Measurements from ENCODE around the gene GPR18.

DNA sequence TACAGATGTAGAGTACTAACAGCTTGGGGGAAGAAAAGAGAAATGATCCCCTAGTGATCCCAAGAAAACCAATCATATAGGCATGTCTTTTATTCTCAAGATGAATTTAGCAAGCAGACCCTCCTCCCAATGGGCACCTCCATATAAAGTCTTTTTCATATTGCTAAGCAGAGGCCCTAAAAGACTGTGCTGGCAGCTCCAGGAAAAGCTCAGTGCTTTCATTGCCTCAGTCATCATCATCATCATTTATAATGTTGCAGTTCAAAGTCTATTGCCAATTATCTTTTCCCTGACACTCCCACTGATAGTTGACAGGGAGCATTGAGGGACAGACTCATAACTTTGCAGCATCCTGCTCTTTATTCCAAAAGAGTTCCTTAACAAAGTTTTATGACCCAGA lies 36.0 kb upstream of the GPR18 start:
- TF ChIP-seq POLR2A (IDR thresholded peaks at IDR 0.05): no peak
- TF ChIP-seq, protein P1, sequence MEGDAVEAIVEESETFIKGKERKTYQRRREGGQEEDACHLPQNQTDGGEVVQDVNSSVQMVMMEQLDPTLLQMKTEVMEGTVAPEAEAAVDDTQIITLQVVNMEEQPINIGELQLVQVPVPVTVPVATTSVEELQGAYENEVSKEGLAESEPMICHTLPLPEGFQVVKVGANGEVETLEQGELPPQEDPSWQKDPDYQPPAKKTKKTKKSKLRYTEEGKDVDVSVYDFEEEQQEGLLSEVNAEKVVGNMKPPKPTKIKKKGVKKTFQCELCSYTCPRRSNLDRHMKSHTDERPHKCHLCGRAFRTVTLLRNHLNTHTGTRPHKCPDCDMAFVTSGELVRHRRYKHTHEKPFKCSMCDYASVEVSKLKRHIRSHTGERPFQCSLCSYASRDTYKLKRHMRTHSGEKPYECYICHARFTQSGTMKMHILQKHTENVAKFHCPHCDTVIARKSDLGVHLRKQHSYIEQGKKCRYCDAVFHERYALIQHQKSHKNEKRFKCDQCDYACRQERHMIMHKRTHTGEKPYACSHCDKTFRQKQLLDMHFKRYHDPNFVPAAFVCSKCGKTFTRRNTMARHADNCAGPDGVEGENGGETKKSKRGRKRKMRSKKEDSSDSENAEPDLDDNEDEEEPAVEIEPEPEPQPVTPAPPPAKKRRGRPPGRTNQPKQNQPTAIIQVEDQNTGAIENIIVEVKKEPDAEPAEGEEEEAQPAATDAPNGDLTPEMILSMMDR (IDR thresholded peaks at IDR 0.05): no peak
